ENCODE measurements around the gene FOLR3. TPM values are rescaled to one million over a fixed set of nuclear protein-coding genes. Genes with fewer than 3 reads are reported as not detected.

FOLR3 gene
- total RNA-seq, 1 donor from 2014 or later: not detected

- intact Hi-C loops (cut with micrococcal nuclease): loop anchor here (1.0 kb wide), 9 partner anchors 8 to 557 kb away; partner anchors contain the start of genes CLPB, LAMTOR1, LRRC51 and NUMA1
- H3K27ac Mint-ChIP-seq: peak overlapping the region; percentile 98
- H3K36me3 Mint-ChIP-seq (ENCODE audit: low read depth): peaks cover 6% of the 10 kb centered on the region
- DNase-seq (ENCODE audit: low spot score): no peak
- H3K9me3 Mint-ChIP-seq: peaks cover 5% of the 10 kb centered on the region
- no peaks in the 10 kb centered on the region for H3K27me3 Mint-ChIP-seq (ENCODE audit: insufficient read depth)
- H3K4me3 Mint-ChIP-seq: peak overlapping the region; percentile 90
- H3K4me1 Mint-ChIP-seq (ENCODE audit: low read depth): peaks cover 28% of the 10 kb centered on the region
Measured at GRCh38 chr11:72111300-72112142, 24.0 kb upstream of the FOLR3 start.

GRCh38 chr11:72112143-72112977 lies 23.2 kb upstream of the FOLR3 start, which contains the start of gene ANAPC15:
Gene ANAPC15 (minus strand): TSS chr11:72112695. CDS start chr11:72111276, 1,419 bp downstream.
- peak within 1 kb of the TSS; percentile 90 for H3K4me3 Mint-ChIP-seq
- H3K36me3 Mint-ChIP-seq (ENCODE audit: low read depth): peaks cover 6% of the 10 kb centered on the region
- DNase-seq (ENCODE audit: low spot score): peak; percentile 97
- H3K9me3 Mint-ChIP-seq: peaks cover 5% of the 10 kb centered on the region
- peak within 1 kb of the TSS; percentile 98 for H3K27ac Mint-ChIP-seq
- H3K4me1 Mint-ChIP-seq (ENCODE audit: low read depth): peaks cover 28% of the 10 kb centered on the region
- intact Hi-C loops (cut with micrococcal nuclease): loop anchor here (1.0 kb wide), 9 partner anchors 9 to 556 kb away; partner anchors contain the start of genes CLPB, LAMTOR1, LRRC51 and NUMA1
- no peaks in the 10 kb centered on the region for H3K27me3 Mint-ChIP-seq (ENCODE audit: insufficient read depth)

GRCh38 chr11:72112978-72113808 lies 22.3 kb upstream of the FOLR3 start:
- Mint-ChIP-seq H3K4me1 (ENCODE audit: low read depth) (peaks cover 28% of the 10 kb centered on the region), H3K9me3 (peaks cover 5% of the 10 kb centered on the region), H3K4me3 (peak overlapping the region; percentile 90), H3K36me3 (ENCODE audit: low read depth) (peaks cover 6% of the 10 kb centered on the region), H3K27ac (peak overlapping the region; percentile 98), H3K27me3 (ENCODE audit: insufficient read depth) (no peaks in the 10 kb centered on the region)
- intact Hi-C loops (cut with micrococcal nuclease): loop anchor here (1.0 kb wide), 9 partner anchors 10 to 555 kb away; partner anchors contain the start of genes CLPB, LAMTOR1, LRRC51 and NUMA1
- no peak for DNase-seq (ENCODE audit: low spot score)

- Mint-ChIP-seq H3K4me1 (ENCODE audit: low read depth) (peaks cover 28% of the 10 kb centered on the region), H3K9me3 (peaks cover 5% of the 10 kb centered on the region), H3K36me3 (ENCODE audit: low read depth) (peaks cover 6% of the 10 kb centered on the region), H3K4me3 (no peak overlapping the region), H3K27me3 (ENCODE audit: insufficient read depth) (peaks cover 2% of the 10 kb centered on the region), H3K27ac (no peak overlapping the region)
- DNase-seq (ENCODE audit: low spot score): no peak
- intact Hi-C loops (cut with micrococcal nuclease): no loop called here
Measured at GRCh38 chr11:72114570-72114969, 21.0 kb upstream of the FOLR3 start.

GRCh38 chr11:72116019-72116755 lies 19.3 kb upstream of the FOLR3 start:
- Mint-ChIP-seq H3K4me3 (no peak overlapping the region), H3K27me3 (ENCODE audit: insufficient read depth) (peaks cover 2% of the 10 kb centered on the region), H3K9me3 (peaks cover 5% of the 10 kb centered on the region), H3K27ac (no peak overlapping the region), H3K4me1 (ENCODE audit: low read depth) (peaks cover 20% of the 10 kb centered on the region), H3K36me3 (ENCODE audit: low read depth) (no peaks in the 10 kb centered on the region)
- DNase-seq (ENCODE audit: low spot score): no peak
- intact Hi-C loops (cut with micrococcal nuclease): no loop called here

- Mint-ChIP-seq H3K36me3 (ENCODE audit: low read depth) (peaks cover under 1% of the 10 kb centered on the region), H3K27me3 (ENCODE audit: insufficient read depth) (peaks cover 2% of the 10 kb centered on the region), H3K4me3 (no peak overlapping the region), H3K4me1 (ENCODE audit: low read depth) (no peaks in the 10 kb centered on the region), H3K9me3 (no peaks in the 10 kb centered on the region), H3K27ac (no peak overlapping the region)
- intact Hi-C loops (cut with micrococcal nuclease): no loop called here
- no peak for DNase-seq (ENCODE audit: low spot score)
Measured at GRCh38 chr11:72119198-72119597, 16.3 kb upstream of the FOLR3 start.

GRCh38 chr11:72120930-72121329 lies 14.6 kb upstream of the FOLR3 start:
- no peak for DNase-seq (ENCODE audit: low spot score)
- Mint-ChIP-seq H3K27ac (no peak overlapping the region), H3K36me3 (ENCODE audit: low read depth) (peaks cover 2% of the 10 kb centered on the region), H3K4me1 (ENCODE audit: low read depth) (no peaks in the 10 kb centered on the region), H3K27me3 (ENCODE audit: insufficient read depth) (peaks cover 8% of the 10 kb centered on the region), H3K9me3 (no peaks in the 10 kb centered on the region), H3K4me3 (no peak overlapping the region)
- intact Hi-C loops (cut with micrococcal nuclease): no loop called here

- DNase-seq (ENCODE audit: low spot score): no peak
- H3K27me3 Mint-ChIP-seq (ENCODE audit: insufficient read depth): peaks cover 10% of the 10 kb centered on the region
- no peaks in the 10 kb centered on the region for H3K4me1 Mint-ChIP-seq (ENCODE audit: low read depth)
- H3K4me3 Mint-ChIP-seq: no peak overlapping the region
- peaks cover 2% of the 10 kb centered on the region for H3K36me3 Mint-ChIP-seq (ENCODE audit: low read depth)
- H3K9me3 Mint-ChIP-seq: peaks cover 1% of the 10 kb centered on the region
- intact Hi-C loops (cut with micrococcal nuclease): no loop called here
- H3K27ac Mint-ChIP-seq: no peak overlapping the region
Measured at GRCh38 chr11:72122607-72123006, 12.9 kb upstream of the FOLR3 start.

GRCh38 chr11:72123117-72123653 lies 12.3 kb upstream of the FOLR3 start:
- H3K4me1 Mint-ChIP-seq (ENCODE audit: low read depth): no peaks in the 10 kb centered on the region
- H3K27ac Mint-ChIP-seq: no peak overlapping the region
- intact Hi-C loops (cut with micrococcal nuclease): no loop called here
- peaks cover 10% of the 10 kb centered on the region for H3K27me3 Mint-ChIP-seq (ENCODE audit: insufficient read depth)
- H3K36me3 Mint-ChIP-seq (ENCODE audit: low read depth): peaks cover 2% of the 10 kb centered on the region
- DNase-seq (ENCODE audit: low spot score): no peak
- H3K4me3 Mint-ChIP-seq: no peak overlapping the region
- H3K9me3 Mint-ChIP-seq: peaks cover 5% of the 10 kb centered on the region

- H3K9me3 Mint-ChIP-seq: peaks cover 12% of the 10 kb centered on the region
- H3K27ac Mint-ChIP-seq: no peak overlapping the region
- no peak overlapping the region for H3K4me3 Mint-ChIP-seq
- peaks cover 16% of the 10 kb centered on the region for H3K27me3 Mint-ChIP-seq (ENCODE audit: insufficient read depth)
- H3K36me3 Mint-ChIP-seq (ENCODE audit: low read depth): peaks cover 3% of the 10 kb centered on the region
- intact Hi-C loops (cut with micrococcal nuclease): no loop called here
- H3K4me1 Mint-ChIP-seq (ENCODE audit: low read depth): no peaks in the 10 kb centered on the region
- no peak for DNase-seq (ENCODE audit: low spot score)
Measured at GRCh38 chr11:72124046-72124445, 11.5 kb upstream of the FOLR3 start.

GRCh38 chr11:72125956-72126355 lies 9.6 kb upstream of the FOLR3 start:
- intact Hi-C loops (cut with micrococcal nuclease): no loop called here
- no peak for DNase-seq (ENCODE audit: low spot score)
- Mint-ChIP-seq H3K9me3 (peaks cover 15% of the 10 kb centered on the region), H3K36me3 (ENCODE audit: low read depth) (peaks cover 5% of the 10 kb centered on the region), H3K4me1 (ENCODE audit: low read depth) (no peaks in the 10 kb centered on the region), H3K27me3 (ENCODE audit: insufficient read depth) (peaks cover 19% of the 10 kb centered on the region), H3K4me3 (no peak overlapping the region), H3K27ac (no peak overlapping the region)

Data from activated T-helper 1 cell treated with anti-CD3 and anti-CD28 coated beads, Interleukin-12 subunit alpha, Interleukin-12 subunit beta, Interleukin-2, Interleukin-4 antibody, amounts not matched to agents 30 ng/mL and 10 ng/mL and 1 ng/mL, durations not matched to agents 14 hours and 24 hours and 36 hours (primary cell).